BLaER1 treated with 17β-estradiol and CSF1 and Interleukin-3, amounts not matched to agents 10 nM and 100 nM (cell line): ENCODE measurements around the gene SMARCA4.
"Not testable (repeated sequence)": the region's sequence is repeated elsewhere in the genome, so short reads cannot be mapped to it uniquely, and the experiment has no call there.

Experiments
- H3K27ac ChIP-seq, 11 experiments: shearing (Covaris generic); formaldehyde crosslinking; 2 replicates each; pipeline ENCODE4 v1.8.1; 2022
- H3K27me3 ChIP-seq, 11 experiments: shearing (Covaris generic); formaldehyde crosslinking; 2 replicates each; pipeline ENCODE4 v1.8.1; 2022
- H3K36me3 ChIP-seq, 11 experiments: shearing (Covaris generic); formaldehyde crosslinking; 2 replicates each; pipeline ENCODE4 v1.8.1; 2022
- H3K4me1 ChIP-seq, 10 experiments: shearing (Covaris generic); formaldehyde crosslinking; 2 replicates each; pipeline ENCODE4 v1.8.1; 2022
- H3K4me2 ChIP-seq, 11 experiments: shearing (Covaris generic); formaldehyde crosslinking; 2 replicates each; pipeline ENCODE4 v1.8.1; 2022
- H3K4me3 ChIP-seq, 10 experiments: shearing (Covaris generic); formaldehyde crosslinking; 2 replicates each; pipeline ENCODE4 v1.8.1; 2022
- H3K9ac ChIP-seq, 11 experiments: shearing (Covaris generic); formaldehyde crosslinking; 2 replicates each; pipeline ENCODE4 v1.8.1; 2022
- H3K9me3 ChIP-seq, 11 experiments: shearing (Covaris generic); formaldehyde crosslinking; replicated peaks in 1 of 11; 2 replicates each; pipeline ENCODE4 v1.8.1; 2022
- H4K20me1 ChIP-seq, 11 experiments: shearing (Covaris generic); formaldehyde crosslinking; 2 replicates each; pipeline ENCODE4 v1.8.1; 2022
- Cebpa-rat ChIP-seq, 11 experiments: shearing (Covaris generic); IDR thresholded peaks; 2 replicates each; pipeline ENCODE4 v1.8.1; 2022

Gene SMARCA4

GRCh38 chr19:10927730-10928562, 32.9 kb upstream of the SMARCA4 start:
- no peaks in the 10 kb centered on the region for H3K9me3 ChIP-seq
- H3K4me1 ChIP-seq = peaks cover 22 to 29% (median 25%) of the 10 kb centered on the region in 10 experiments
- peaks cover 36 to 62% (median 43%) of the 10 kb centered on the region in 11 experiments for H3K36me3 ChIP-seq
- H3K27ac ChIP-seq = peak overlapping the region; percentile 22 to 88 (median 81); a peak in 21 of 22 replicates
- H3K9ac ChIP-seq = peak overlapping the region; percentile 85 to 95 (median 91)
- H3K4me3 ChIP-seq = peak overlapping the region; percentile 80 to 100 (median 96)
- TF ChIP-seq Cebpa-rat (IDR thresholded peaks at IDR 0.05) = no peak
- H3K27me3 ChIP-seq = no peaks in the 10 kb centered on the region
- peak overlapping the region; percentile 86 to 100 (median 94) for H3K4me2 ChIP-seq
- peaks cover 16 to 65% (median 41%) of the 10 kb centered on the region in 11 experiments; a peak in 21 of 22 replicates for H4K20me1 ChIP-seq

GRCh38 chr19:10928563-10929401, 32.0 kb upstream of the SMARCA4 start, which contains the start of the genes TIMM29 and YIPF2:
Gene TIMM29, plus strand, starts transcription at chr19:10928811. Its CDS starts 12 bp downstream, at chr19:10928823.
Gene YIPF2, minus strand, starts transcription at chr19:10928639. Its CDS starts 229 bp downstream, at chr19:10928410.
- Histone ChIP-seq H3K4me1 (peaks cover 22 to 29% (median 25%) of the 10 kb centered on the region in 10 experiments), H3K4me3 (peak within 1 kb of the TSS; percentile 80 to 100 (median 96)), H3K36me3 (peaks cover 35 to 61% (median 42%) of the 10 kb centered on the region in 11 experiments), H3K27ac (peak within 1 kb of the TSS; percentile 70 to 88 (median 81)), H3K9ac (peak within 1 kb of the TSS; percentile 85 to 95 (median 91)), H3K9me3 (no peaks in the 10 kb centered on the region), H3K4me2 (peak within 1 kb of the TSS; percentile 93 to 100 (median 99)), H3K27me3 (no peaks in the 10 kb centered on the region), H4K20me1 (peaks cover 23 to 65% (median 44%) of the 10 kb centered on the region in 11 experiments; a peak in 21 of 22 replicates)
- no peak for TF ChIP-seq Cebpa-rat (IDR thresholded peaks at IDR 0.05)

GRCh38 chr19:10929402-10929794, 31.4 kb upstream of the SMARCA4 start:
- Histone ChIP-seq H3K27me3 (no peaks in the 10 kb centered on the region), H3K4me3 (peak overlapping the region; percentile 80 to 100 (median 96)), H3K27ac (peak overlapping the region; percentile 70 to 88 (median 81); a peak in 21 of 22 replicates), H3K9me3 (no peaks in the 10 kb centered on the region), H3K9ac (peak overlapping the region; percentile 85 to 95 (median 91)), H3K4me1 (peaks cover 22 to 29% (median 25%) of the 10 kb centered on the region in 10 experiments), H3K36me3 (peaks cover 29 to 55% (median 36%) of the 10 kb centered on the region in 11 experiments; a peak in 20 of 22 replicates), H4K20me1 (peaks cover 23 to 62% (median 45%) of the 10 kb centered on the region in 11 experiments; a peak in 21 of 22 replicates), H3K4me2 (peak overlapping the region; percentile 91 to 100 (median 99))
- no peak for TF ChIP-seq Cebpa-rat (IDR thresholded peaks at IDR 0.05)

GRCh38 chr19:10935371-10936059, 25.3 kb upstream of the SMARCA4 start:
- H3K27ac ChIP-seq = no peak overlapping the region
- peaks cover 4 to 22% (median 16%) of the 10 kb centered on the region in 10 experiments for H3K4me1 ChIP-seq
- no peak overlapping the region for H3K4me3 ChIP-seq
- TF ChIP-seq Cebpa-rat (IDR thresholded peaks at IDR 0.05) = no peak
- no peak overlapping the region for H3K4me2 ChIP-seq
- H3K27me3 ChIP-seq = no peaks in the 10 kb centered on the region
- peak overlapping the region in 1 of 11 experiments; percentile 15; a peak in 1 of 22 replicates for H3K9ac ChIP-seq
- no peaks in the 10 kb centered on the region for H3K9me3 ChIP-seq
- peaks cover 11 to 61% (median 37%) of the 10 kb centered on the region in 11 experiments; a peak in 18 of 22 replicates for H4K20me1 ChIP-seq
- H3K36me3 ChIP-seq = peaks cover 15 to 35% (median 23%) of the 10 kb centered on the region in 11 experiments; a peak in 19 of 22 replicates

- 0 out of 22 replicates have a peak overlapping the region, but pooled peaks of 1 of the 11 experiments have one; percentile 5 for H3K9ac ChIP-seq
- H3K4me2 ChIP-seq = peak overlapping the region in 2 of 11 experiments; percentile 15 to 61; a peak in 1 of 22 replicates
Observed at GRCh38 chr19:10936661-10937084, 24.2 kb upstream of the SMARCA4 start.

GRCh38 chr19:10941649-10942048, 19.2 kb upstream of the SMARCA4 start:
- H3K4me2 ChIP-seq = peak overlapping the region in 3 of 11 experiments; percentile 10 to 30 (median 22); a peak in 2 of 22 replicates
- H3K9ac ChIP-seq, H3K9me3 ChIP-seq, H3K27me3 ChIP-seq, H4K20me1 ChIP-seq, H3K27ac ChIP-seq, H3K4me3 ChIP-seq, H3K36me3 ChIP-seq: not testable (repeated sequence)
- peaks cover 3 to 54% (median 25%) of the 10 kb centered on the region in 10 experiments; a peak in 17 of 20 replicates for H3K4me1 ChIP-seq

More at GRCh38 chr19:10936661-10937084, 24.2 kb upstream of the SMARCA4 start:
- Histone ChIP-seq H3K27me3 (no peaks in the 10 kb centered on the region), H4K20me1 (peaks cover 6 to 49% (median 26%) of the 10 kb centered on the region in 11 experiments; a peak in 18 of 22 replicates), H3K27ac (no peak overlapping the region), H3K4me3 (no peak overlapping the region), H3K4me1 (peaks cover 3 to 26% (median 21%) of the 10 kb centered on the region in 10 experiments; a peak in 17 of 20 replicates), H3K9me3 (no peaks in the 10 kb centered on the region), H3K36me3 (peaks cover 9 to 23% (median 17%) of the 10 kb centered on the region in 11 experiments; a peak in 19 of 22 replicates)
- TF ChIP-seq Cebpa-rat (IDR thresholded peaks at IDR 0.05) = no peak

- not testable (repeated sequence) for H3K27ac ChIP-seq, H4K20me1 ChIP-seq, H3K27me3 ChIP-seq, H3K4me3 ChIP-seq, H3K36me3 ChIP-seq, H3K9ac ChIP-seq, H3K9me3 ChIP-seq, H3K4me2 ChIP-seq
- H3K4me1 ChIP-seq = peaks cover 0 to 59% (median 23%) of the 10 kb centered on the region in 10 experiments; a peak in 17 of 20 replicates
Observed at GRCh38 chr19:10943412-10943811, 17.4 kb upstream of the SMARCA4 start.

GRCh38 chr19:10945264-10945663, 15.6 kb upstream of the SMARCA4 start:
- H3K27me3 ChIP-seq = no peaks in the 10 kb centered on the region
- H3K9me3 ChIP-seq = no peaks in the 10 kb centered on the region
- TF ChIP-seq Cebpa-rat (IDR thresholded peaks at IDR 0.05) = no peak
- H3K4me2 ChIP-seq = no peak overlapping the region
- H4K20me1 ChIP-seq = no peaks in the 10 kb centered on the region
- H3K27ac ChIP-seq = no peak overlapping the region
- no peak overlapping the region for H3K4me3 ChIP-seq
- no peak overlapping the region for H3K9ac ChIP-seq
- H3K36me3 ChIP-seq = no peaks in the 10 kb centered on the region
- H3K4me1 ChIP-seq = peaks cover 0 to 45% (median 10%) of the 10 kb centered on the region in 10 experiments; a peak in 15 of 20 replicates
